ENCODE measurements around the gene GPC6.

DNA sequence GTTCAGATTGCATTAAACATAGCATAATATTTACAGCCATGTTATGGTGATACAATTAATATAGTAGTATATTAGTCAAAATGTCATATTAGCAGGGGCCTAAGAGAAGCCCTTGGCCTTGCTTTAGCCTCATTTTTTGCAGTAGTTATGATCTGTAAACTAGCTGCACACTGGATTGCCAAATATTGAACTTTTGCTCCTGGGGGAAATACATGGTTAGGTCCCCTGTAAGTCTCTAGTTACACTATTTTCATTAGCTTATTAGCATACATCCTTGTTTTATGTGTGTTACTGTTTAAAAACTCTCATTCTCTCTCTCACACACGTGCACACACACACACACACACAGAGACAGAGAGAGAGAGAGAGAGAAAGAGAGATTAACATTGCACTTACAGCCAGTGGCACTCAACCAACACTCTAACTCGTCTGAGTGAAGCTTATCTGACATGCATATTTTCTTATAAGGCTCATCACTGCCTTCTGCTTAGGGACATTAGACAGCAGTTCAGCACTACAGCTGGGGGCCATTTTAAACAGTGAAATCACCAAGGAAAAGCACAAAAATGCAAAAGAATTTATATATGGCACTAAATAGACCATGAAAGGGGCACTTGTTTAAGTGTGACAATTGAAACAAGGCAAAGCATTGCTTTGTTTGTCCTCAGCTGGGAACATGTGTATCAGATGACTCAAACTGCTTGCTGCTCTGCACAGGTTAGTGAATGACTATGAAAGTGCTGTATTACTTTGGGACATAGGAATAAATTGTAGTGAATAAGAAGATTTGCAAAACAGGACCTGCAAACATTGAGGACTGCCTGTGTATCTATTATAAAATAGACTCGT, 278.7 kb downstream of the GPC6 start:
- TF ChIP-seq CTCF (IDR thresholded peaks at IDR 0.05; ENCODE audit: low read length) = no peak
- TF ChIP-seq EZH2 (optimal IDR thresholded peaks at IDR 0.05; ENCODE audit: low read depth, low read length) = no peak
- TF ChIP-seq EZH2phosphoT487 (IDR thresholded peaks at IDR 0.05; ENCODE audit: low read length) = no peak
